GM21529 (cell line): Measurements from ENCODE around the gene CDKN2AIPNL.
"Not testable (repeated sequence)": the region's sequence is repeated elsewhere in the genome, so short reads cannot be mapped to it uniquely, and the experiment has no call there.

Experiments
- ATAC-seq: cut with Tn5 transposase; IDR thresholded peaks from one replicate; pipeline ENCODE4 v1.9.1; 2021; ENCODE audit not compliant: unreplicated experiment

The CDKN2AIPNL gene

GRCh38 chr5:134438721-134439123, 27.0 kb upstream of the CDKN2AIPNL start:
- no peak for ATAC-seq

GRCh38 chr5:134437847-134438581, 26.3 kb upstream of the CDKN2AIPNL start:
- no peak for ATAC-seq

- ATAC-seq, result peak; percentile 8
These were observed 25.7 kb upstream of the CDKN2AIPNL start for GRCh38 chr5:134437340-134437846.

DNA sequence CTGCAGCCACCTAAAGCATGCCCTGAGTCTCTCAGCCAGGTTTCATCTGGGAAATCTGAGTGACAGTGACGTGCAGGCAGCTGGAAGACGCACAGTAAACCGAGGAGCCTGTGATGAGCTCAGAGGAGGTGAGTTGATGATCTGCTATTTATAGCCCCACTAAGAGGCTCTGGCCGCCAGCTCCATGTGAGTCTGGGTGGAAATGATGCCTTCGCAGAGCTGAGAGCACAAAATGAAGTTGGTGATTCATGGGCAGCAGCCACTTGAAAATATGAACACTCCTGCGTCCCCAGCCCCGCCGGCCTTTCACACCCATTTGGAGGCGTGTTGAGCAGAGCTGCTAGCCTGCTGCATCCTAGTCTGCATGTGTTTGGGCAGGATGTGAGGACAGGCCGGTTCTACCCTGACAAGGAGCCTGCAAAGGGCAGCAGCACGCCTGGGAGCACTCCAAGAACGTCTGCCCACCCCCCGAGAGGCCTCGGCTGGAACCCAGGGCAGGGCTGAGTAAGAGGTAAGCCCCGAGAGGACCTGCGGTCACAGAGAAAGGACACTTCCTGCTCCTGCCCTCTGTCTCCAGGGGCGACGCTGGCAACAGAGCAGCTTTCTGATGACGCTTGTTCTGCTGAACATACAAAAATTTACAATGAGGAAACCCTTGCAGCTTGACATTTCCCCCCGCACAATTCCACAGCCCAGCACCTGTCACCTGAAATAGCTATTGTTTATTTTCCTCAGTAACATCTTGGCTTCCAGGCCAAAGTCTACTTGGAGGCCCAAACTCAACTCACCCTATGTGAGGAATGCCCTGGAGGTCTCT, 25.1 kb upstream of the CDKN2AIPNL start:
- peak; percentile 93 for ATAC-seq

GRCh38 chr5:134435560-134435959, 23.9 kb upstream of the CDKN2AIPNL start:
- no peak for ATAC-seq

- no peak for ATAC-seq
These were observed 21.1 kb upstream of the CDKN2AIPNL start for GRCh38 chr5:134432677-134433359.

- ATAC-seq, result no peak
These were observed 20.5 kb upstream of the CDKN2AIPNL start for GRCh38 chr5:134432174-134432573.

DNA sequence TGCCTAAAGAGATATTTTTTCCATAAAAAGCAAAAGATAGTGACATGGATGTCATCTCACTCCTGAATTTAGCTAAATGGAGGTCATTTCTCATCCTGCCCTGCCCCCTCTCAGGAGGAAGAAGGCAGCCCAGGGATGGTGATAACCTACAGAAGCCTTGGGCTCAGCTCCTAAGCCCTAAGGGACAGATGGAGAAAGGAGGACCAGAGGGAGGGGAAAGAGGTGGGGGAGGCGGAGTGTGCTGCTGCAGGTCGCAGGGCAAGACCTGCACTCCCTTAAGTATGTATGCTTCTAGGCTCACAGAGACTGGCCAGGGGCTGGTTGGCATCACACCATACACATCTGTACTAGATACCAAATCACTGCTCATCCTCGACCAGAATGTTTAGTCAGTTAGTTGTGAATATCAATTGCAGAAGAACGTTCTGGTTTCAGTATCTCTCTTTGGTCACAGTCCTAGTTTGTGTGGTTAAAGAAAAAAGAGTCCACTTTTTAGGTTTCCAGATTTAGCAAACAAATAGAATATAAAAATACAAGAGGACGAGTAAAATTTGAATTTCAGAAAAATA, 18.4 kb upstream of the CDKN2AIPNL start:
- ATAC-seq, result no peak

GRCh38 chr5:134427540-134428041, 15.9 kb upstream of the CDKN2AIPNL start:
- no peak for ATAC-seq

GRCh38 chr5:134426361-134426760, 14.7 kb upstream of the CDKN2AIPNL start:
- ATAC-seq, result no peak

DNA sequence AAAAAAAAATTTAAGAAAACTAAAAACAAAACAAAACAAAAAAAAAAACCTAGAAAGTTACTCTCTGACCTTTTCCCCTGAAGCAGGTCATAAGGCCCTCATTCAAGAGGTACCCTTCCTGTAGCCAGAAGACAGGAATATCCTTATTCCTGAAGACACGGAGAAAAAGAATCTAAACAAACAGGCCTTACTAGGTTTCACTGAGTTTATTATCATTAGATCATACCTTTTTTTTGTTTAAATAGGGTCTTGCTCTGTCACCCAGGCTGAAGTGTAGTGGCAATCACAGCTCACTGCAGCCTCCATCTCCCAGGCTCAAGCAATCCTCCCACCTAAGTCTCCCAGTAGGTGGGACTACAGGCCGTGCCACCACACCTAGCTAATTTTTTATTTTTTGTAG, 11.7 kb upstream of the CDKN2AIPNL start:
- ATAC-seq, result no peak

DNA sequence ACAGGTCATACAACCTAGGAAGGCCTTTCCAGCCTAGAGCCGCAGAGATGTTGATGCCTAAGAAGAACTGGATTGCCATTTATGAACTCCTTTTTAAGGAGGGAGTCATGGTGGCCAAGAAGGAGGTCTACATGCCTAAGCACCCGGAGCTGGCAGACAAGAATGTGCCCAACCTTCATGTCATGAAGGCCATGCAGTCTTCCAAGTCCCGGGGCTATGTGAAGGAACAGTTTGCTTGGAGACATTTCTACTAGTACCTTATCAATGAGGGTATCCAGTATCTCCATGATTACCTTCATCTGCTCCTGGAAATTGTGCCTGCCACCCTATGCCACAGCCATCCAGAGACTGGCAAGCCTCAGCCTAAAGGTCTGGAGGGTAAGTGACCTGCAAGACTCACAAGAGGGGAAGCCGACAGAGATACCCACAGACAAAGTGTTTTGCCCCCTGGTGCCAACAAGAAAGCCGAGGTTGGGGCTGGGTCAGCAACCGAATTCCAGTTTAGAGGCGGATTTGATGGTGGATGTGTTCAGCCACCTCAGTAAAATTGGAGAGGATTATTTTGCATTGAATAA, 11.2 kb upstream of the CDKN2AIPNL start:
- ATAC-seq, result no peak

GRCh38 chr5:134421038-134421437, 9.4 kb upstream of the CDKN2AIPNL start:
- not testable (repeated sequence) for ATAC-seq

DNA sequence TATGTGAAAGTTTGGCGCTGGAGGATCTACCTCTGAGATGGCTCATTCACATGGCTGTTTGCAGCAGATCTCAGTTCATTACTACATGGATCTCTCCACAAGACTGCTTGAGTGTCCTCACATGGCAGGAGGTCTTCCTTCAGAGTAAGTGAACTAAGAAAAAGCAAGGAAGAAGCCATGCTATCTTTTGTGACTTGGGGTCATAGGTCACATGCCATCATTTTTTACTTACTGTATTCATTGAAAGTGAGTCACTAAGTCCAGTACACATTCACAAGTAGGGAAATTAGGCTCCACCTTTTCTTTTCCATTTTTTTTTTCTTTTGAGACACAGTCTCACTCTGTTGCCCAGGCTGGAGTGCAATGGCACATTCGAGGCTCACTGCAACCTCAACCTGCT, 8.7 kb upstream of the CDKN2AIPNL start:
- ATAC-seq, result no peak

GRCh38 chr5:134418958-134419357, 7.3 kb upstream of the CDKN2AIPNL start:
- no peak for ATAC-seq

GRCh38 chr5:134417707-134418106, 6.0 kb upstream of the CDKN2AIPNL start:
- no peak for ATAC-seq

DNA sequence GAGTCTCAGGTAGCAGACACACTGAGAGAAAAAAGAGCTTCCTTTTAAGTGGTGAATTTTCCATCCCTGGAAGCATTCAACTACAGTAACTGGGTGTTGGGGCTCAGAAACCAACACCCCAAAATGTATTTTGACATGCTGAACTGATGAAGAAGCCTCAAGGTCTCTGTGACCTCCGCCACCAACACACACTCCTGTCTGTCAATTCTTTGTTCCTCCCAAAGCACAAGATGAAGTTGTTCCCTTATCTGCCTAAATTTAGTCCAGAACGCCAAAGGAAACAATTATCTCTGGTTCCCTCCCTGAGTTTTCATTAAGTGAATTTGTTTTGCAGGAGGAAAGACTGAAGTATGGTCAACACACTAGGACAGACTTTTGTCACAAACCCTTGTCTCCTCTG, 1.4 kb upstream of the CDKN2AIPNL start:
- no peak for ATAC-seq

DNA sequence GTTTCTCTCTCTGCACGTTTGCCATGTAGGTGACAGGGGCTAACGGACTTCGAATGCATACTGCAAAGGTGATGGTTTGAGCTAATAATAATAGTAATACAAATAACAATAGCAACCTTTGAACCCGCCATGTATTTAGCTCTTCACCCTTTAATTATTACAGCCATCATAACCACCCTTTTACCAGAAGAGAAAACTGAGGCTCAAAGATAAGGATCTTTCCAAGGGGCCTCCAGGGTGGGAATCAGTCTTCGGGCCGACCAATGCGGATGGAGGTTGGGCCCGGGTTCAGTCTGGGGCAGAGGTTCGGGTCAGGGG, 494 bp downstream of the CDKN2AIPNL start:
- ATAC-seq, result no peak

DNA sequence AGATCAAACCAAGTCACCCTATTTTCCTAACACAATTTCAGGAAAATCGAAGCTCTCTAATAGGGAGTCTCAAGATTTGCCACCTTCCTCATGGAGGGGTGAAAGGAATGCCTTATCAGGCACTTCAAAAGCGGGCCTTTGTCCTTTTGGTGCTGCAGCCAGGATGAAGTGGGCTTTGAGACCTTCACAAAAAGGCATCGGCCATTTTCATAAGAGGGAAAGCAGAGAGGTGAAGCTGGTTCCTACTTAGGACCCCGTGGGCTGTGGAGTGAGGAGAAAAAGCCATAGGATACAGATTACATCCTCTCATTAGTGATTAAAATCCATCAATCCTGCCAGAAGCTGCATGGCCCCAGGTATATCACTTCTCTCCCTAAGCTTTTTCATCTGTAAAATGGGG, 859 bp downstream of the CDKN2AIPNL start:
- ATAC-seq, result no peak

GRCh38 chr5:134409321-134409720, 2.4 kb downstream of the CDKN2AIPNL start:
- ATAC-seq, result no peak

DNA sequence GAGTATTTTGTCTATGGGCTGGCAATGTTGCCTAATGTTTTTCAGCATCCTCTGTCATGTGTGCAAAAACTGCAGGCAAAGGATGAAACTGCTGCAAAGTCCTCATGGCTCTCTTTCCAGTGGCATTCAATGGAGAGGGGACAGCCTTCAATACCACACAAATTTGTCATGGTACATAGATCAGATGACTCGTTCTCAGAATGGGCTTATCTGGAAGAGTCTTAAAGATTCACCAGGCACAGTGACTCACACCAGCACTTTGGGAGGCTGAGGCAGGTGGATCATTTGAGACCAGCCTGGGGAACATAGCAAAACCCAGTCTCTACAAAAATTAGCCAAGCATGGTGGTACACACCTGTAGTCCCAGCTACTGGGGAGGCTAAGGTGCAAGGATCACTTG, 5.3 kb downstream of the CDKN2AIPNL start:
- ATAC-seq, result no peak
